ENCODE measurements around the gene SEMA6A. TPM values are rescaled to one million over a fixed set of nuclear protein-coding genes. Genes with fewer than 3 reads are reported as not detected.
"Not testable (repeated sequence)": the region's sequence is repeated elsewhere in the genome, so short reads cannot be mapped to it uniquely, and the experiment has no call there.

The SEMA6A gene
- total RNA-seq, 2 experiments from 2014 or later: not detected

DNA sequence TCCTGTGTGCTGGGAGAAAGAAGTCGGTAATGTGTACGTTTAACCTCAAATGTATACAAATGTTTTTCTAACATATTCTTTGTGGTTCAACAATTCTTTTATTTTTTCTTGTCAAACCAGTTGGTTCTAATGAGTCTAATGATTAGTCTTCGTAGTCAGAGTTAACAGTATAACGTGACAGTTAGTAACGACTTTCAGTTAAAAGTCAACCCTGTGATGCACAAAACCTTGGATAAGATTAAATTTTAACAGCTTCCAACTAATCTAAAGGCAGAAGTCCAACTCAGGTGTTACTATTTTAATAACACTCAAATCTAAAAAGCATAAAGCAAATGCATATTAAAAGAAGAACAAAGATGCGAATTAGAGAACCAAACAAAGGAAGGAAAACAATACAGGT, 47.0 kb downstream of the SEMA6A start:
- no peak overlapping the region for H3K4me3 Mint-ChIP-seq
- no peaks in the 10 kb centered on the region for H3K9me3 Mint-ChIP-seq
- no peak overlapping the region for H3K27ac Mint-ChIP-seq
- DNase-seq: no peak
- no peaks in the 10 kb centered on the region for H3K27me3 Mint-ChIP-seq
- no peaks in the 10 kb centered on the region for H3K4me1 Mint-ChIP-seq
- H3K36me3 Mint-ChIP-seq: no peaks in the 10 kb centered on the region

DNA sequence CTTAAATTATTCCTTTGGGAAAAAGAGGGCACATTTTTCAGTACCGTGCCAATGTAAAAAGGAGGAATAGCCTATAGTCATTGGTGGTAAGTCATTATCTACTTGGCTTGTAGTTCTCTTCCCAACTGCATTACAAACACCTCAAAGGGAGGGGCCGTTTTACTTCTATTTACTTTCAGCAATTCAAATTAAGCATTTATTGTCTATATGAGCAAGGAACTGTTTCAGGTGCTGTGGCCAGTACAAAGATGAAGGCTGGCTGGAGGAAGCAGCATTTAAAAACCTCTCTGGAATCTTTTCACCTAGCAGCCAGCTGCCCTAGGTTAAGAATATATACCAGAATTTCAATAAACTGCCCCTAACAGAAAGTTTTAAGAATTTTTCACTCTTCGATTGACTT, 48.9 kb downstream of the SEMA6A start:
- Mint-ChIP-seq H3K4me3 (no peak overlapping the region), H3K27ac (no peak overlapping the region), H3K36me3 (no peaks in the 10 kb centered on the region), H3K9me3 (no peaks in the 10 kb centered on the region), H3K27me3 (no peaks in the 10 kb centered on the region), H3K4me1 (no peaks in the 10 kb centered on the region)
- no peak for DNase-seq

DNA sequence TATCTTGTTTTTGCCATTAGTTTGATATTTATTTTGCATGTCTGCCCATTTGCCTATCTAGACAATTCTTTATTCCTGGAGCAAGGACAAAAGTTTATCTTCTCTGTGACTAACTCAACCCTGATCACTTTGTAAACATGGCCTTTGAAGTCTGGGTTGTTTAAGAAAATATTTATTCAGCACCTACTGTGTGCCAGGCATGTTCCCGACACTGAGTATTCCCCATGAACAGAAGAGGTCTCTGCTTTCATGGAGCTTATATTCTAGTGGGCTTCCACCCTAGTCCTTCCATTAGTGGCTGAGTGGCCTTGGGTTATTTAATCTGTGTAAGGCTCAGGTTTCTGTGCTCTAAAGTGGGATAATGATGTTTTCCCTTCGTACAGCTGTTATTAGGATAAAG, 49.7 kb downstream of the SEMA6A start:
- H3K4me1 Mint-ChIP-seq: no peaks in the 10 kb centered on the region
- no peaks in the 10 kb centered on the region for H3K9me3 Mint-ChIP-seq
- H3K27me3 Mint-ChIP-seq: no peaks in the 10 kb centered on the region
- H3K36me3 Mint-ChIP-seq: no peaks in the 10 kb centered on the region
- H3K4me3 Mint-ChIP-seq: no peak overlapping the region
- no peak for DNase-seq
- H3K27ac Mint-ChIP-seq: no peak overlapping the region

DNA sequence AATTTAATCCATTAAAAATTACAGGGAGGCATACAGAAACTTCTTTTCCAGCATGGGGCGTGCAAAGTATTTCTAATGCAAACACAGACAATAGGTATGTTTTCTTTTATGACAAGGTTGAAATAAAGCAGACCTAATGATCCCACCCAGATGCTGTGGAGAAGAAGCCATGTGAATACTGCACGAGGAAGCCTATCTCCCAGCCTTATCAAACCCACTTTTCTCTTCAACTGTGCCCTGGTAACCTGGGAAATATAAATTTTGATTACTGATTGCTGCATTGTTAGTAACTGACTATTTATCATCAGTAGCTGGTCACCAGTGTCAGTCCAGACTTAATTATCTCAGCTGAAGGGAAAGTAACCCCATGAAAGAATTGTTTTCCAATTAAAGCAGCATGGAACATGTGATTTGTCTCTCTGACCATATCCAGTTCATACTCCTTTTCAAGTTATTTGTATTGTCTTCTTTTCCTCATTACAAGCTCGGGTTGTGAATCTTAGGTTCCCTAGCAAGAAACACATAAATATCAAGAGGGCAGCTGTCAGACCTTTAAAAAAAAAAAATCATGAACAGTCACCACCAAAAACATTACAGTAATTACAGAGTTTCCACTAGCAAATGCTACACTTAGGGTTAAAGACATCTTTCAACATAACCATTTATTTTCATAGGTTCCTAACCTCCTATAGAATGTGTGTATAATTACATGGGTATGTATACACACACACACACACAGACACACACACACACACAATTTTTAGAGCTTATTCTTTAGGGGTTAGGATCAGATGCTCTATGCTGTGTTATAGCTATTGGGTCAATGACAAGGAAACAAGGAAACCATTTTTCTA, 50.3 kb downstream of the SEMA6A start:
- Mint-ChIP-seq H3K4me1 (no peaks in the 10 kb centered on the region), H3K4me3 (no peak overlapping the region), H3K36me3 (no peaks in the 10 kb centered on the region), H3K9me3 (no peaks in the 10 kb centered on the region), H3K27me3 (no peaks in the 10 kb centered on the region), H3K27ac (no peak overlapping the region)
- DNase-seq: no peak

DNA sequence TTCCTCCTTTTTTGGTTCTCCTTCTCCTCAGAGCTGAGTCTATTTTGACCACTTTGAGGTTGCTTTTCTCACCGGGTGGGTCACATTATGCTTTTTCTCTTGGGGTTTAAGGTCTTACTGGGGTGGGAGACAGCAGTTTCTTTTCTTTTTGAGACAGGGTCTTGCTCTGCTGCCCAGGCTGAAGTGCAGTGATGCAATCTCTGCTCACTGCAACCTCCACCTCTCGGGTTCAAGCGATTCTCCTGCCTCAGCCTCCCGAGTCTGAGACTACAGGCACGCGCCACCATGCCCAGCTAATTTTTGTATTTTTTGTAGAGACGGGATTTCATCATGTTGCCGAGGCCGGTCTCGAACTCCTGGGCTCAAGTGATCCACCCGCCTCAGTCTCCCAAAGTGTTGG, 51.4 kb downstream of the SEMA6A start:
- not testable (repeated sequence) for H3K9me3 Mint-ChIP-seq, DNase-seq, H3K36me3 Mint-ChIP-seq, H3K27ac Mint-ChIP-seq, H3K4me3 Mint-ChIP-seq, H3K4me1 Mint-ChIP-seq, H3K27me3 Mint-ChIP-seq

DNA sequence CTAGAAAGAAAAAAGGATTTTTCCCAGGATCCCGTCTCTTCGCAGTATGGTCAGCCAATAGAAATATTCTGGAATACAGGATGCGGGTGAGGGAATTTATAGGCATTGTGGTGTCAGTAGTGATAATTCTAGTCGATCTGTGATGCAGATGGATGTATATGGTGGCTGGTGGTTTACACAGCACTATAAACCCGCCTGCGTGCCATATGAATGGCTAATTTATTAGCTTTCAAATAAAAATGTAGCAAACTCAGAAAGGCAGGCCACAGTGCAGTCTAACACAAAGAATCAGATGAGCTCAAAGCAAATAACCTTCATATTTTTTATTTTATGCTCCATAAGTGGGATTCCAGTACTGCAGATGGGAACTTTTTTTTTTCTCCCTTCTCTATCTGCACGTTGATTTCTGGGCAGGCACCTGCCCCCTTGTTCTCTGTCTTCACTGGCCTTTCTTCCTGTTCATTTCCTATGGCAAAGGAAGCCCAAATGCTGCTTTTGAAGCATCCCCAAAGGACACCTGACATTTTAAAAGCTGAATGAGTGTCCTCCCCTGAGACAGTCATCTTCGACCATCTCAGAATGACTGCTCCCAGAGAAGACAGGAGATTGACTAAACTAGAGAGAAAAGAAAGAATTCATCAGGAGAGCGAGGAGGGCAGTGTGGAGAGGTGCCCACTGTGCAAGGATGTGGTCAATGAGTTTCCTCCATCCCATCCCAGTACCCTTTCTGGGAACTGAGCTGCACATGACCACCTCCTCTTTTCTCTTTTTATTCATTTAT, 52.1 kb downstream of the SEMA6A start:
- H3K4me1 Mint-ChIP-seq: no peaks in the 10 kb centered on the region
- no peak overlapping the region for H3K27ac Mint-ChIP-seq
- no peak overlapping the region for H3K4me3 Mint-ChIP-seq
- H3K9me3 Mint-ChIP-seq: no peaks in the 10 kb centered on the region
- H3K27me3 Mint-ChIP-seq: no peaks in the 10 kb centered on the region
- H3K36me3 Mint-ChIP-seq: no peaks in the 10 kb centered on the region
- DNase-seq: no peak

DNA sequence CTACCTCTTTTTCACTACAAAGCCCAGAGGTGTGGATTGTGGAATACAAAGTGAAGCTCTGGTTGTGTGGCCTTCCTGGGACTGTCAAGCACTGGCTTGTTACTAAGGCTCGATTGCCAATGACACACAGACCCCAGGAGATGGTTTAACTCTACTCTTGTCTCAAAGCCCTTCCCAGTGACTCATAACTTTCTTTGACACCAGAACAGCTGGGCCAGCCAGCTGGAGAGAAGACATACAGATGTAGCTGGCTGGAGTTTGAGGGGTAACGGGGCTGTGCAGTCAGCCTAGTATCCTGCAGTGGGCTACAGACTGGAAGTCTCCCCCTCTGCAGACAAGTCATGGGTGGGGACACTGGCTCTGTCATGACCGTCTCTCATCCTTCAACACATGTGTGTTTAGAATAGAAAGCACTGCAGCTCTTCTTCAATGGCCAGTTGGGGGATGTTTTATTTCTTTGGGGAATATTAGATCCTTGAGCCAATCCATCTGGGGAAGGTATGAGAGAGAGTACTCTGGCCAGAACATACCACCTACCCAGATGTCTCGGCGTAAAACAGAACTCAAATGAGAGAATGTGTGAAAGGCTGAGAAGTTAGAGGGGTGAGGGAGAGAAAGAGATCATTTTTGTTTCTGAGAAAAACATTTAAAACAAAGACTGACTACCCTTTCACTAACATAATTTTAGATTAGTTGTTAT, 53.3 kb downstream of the SEMA6A start:
- Mint-ChIP-seq H3K27ac (no peak overlapping the region), H3K27me3 (no peaks in the 10 kb centered on the region), H3K4me1 (no peaks in the 10 kb centered on the region), H3K4me3 (no peak overlapping the region), H3K9me3 (no peaks in the 10 kb centered on the region), H3K36me3 (no peaks in the 10 kb centered on the region)
- no peak for DNase-seq

DNA sequence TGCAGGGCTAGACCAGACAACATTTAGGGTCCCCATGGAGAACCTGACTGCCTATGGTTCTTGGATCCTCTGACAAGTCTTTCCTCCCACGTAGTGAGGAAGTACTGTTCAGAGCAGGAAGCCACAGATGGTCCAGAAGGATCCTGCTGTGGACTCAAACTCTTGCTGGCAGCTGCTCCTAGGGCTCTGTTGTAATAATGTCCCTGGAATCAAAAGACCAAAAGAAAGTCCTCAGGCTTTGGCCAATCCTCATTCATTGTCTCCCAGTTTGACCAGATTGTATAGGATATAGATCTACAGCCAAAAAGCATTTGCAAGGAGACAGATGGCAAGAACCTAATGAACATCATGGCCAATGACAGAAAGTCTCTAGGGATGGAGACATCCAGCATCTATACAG, 53.9 kb downstream of the SEMA6A start:
- DNase-seq: no peak
- H3K36me3 Mint-ChIP-seq: no peaks in the 10 kb centered on the region
- H3K27me3 Mint-ChIP-seq: no peaks in the 10 kb centered on the region
- no peak overlapping the region for H3K4me3 Mint-ChIP-seq
- H3K4me1 Mint-ChIP-seq: no peaks in the 10 kb centered on the region
- no peak overlapping the region for H3K27ac Mint-ChIP-seq
- no peaks in the 10 kb centered on the region for H3K9me3 Mint-ChIP-seq

DNA sequence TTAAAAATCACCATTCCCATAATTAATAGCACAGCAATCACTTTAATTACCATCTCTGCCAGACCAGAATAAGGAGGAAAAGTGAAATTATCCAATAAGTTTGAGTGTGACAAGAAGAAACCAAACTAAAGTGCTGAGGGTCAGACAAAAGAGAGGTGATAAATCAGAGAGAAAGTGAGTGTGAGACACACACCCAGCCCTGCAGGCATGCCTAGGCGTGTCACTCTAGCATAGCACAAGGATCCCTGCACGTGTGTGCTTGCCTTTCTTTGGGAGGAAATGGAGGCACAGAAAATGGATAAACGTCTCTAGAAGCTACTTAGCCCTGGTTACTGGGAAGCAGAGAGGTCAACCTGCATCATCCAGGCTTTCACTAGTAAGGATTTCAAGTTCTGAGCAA, 56.2 kb downstream of the SEMA6A start:
- Mint-ChIP-seq H3K9me3 (peaks cover 3% of the 10 kb centered on the region), H3K4me3 (no peak overlapping the region), H3K27me3 (no peaks in the 10 kb centered on the region), H3K27ac (no peak overlapping the region), H3K36me3 (peaks cover 5% of the 10 kb centered on the region), H3K4me1 (no peaks in the 10 kb centered on the region)
- DNase-seq: no peak

DNA sequence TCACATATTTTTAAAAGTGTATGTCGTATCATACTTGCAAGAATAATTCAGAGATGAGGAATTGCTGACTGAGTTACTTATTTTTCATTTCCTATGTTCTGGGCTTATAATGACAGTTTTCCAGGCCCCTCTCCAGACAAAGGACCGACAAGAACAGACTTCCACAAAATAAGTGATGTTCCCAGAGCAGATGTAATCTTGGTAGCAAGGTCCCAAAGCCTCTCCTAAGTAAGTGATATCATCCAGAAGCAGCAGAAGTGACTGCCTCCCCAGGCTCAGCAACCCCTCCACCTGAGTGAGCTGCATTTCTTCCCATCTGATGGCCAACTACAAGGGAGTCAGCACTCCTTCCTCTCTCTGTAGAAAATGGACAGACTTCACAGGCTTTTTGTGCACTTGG, 57.1 kb downstream of the SEMA6A start:
- no peak overlapping the region for H3K27ac Mint-ChIP-seq
- H3K36me3 Mint-ChIP-seq: peaks cover 5% of the 10 kb centered on the region
- no peak for DNase-seq
- no peak overlapping the region for H3K4me3 Mint-ChIP-seq
- H3K27me3 Mint-ChIP-seq: no peaks in the 10 kb centered on the region
- H3K9me3 Mint-ChIP-seq: peaks cover 3% of the 10 kb centered on the region
- no peaks in the 10 kb centered on the region for H3K4me1 Mint-ChIP-seq

DNA sequence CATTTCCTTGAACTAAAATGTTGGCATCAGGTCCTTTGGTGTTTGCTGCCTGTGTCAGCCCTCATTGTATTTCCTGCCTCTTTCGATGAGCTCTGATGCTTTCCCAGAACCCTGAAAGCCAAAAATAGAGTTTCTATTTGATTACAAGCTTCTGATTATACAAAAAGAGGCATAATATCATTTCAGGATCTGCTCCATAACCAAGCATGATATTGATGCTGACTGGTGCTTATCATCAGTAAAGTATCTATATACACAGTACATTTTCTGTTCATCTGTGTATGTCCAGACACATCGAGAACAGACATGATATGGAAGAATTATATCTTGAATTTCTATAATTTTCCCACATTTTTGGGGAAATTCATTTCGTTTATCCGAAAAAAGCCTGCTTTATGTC, 58.6 kb downstream of the SEMA6A start:
- no peak overlapping the region for H3K27ac Mint-ChIP-seq
- H3K4me3 Mint-ChIP-seq: no peak overlapping the region

DNA sequence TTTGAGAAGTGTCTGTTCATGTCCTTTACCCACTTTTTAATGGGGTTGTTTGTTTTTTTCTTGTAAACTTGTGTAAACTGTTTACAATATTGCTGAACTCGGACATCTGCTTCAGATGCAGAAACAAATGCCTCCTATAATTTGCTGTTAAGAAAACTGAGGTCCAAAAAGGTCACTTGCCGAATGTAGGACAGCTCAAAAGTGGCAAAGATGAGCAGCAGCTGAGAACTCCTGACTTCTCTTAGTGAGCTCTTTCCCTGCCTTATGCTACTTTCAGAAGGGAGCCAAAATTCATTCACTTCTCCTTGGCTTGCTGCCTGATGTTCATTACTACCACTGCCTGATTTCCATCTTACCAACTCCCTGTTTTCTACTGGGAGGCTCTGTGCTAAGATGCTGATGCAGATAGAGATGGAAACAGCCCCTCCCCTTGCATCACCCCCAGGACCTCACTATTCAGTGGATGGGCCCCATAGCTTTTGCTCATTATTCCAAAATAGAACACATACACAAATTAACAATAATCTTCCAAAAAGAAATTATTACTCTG, 60.1 kb downstream of the SEMA6A start:
- Mint-ChIP-seq H3K4me1 (no peaks in the 10 kb centered on the region), H3K27me3 (no peaks in the 10 kb centered on the region), H3K36me3 (peaks cover 5% of the 10 kb centered on the region), H3K9me3 (peaks cover 3% of the 10 kb centered on the region), H3K27ac (no peak overlapping the region), H3K4me3 (no peak overlapping the region)
- DNase-seq: no peak

More for the DNA sequence above, 58.6 kb downstream of the SEMA6A start:
- Mint-ChIP-seq H3K36me3 (peaks cover 5% of the 10 kb centered on the region), H3K27me3 (no peaks in the 10 kb centered on the region), H3K9me3 (peaks cover 3% of the 10 kb centered on the region), H3K4me1 (no peaks in the 10 kb centered on the region)
- DNase-seq: no peak

DNA sequence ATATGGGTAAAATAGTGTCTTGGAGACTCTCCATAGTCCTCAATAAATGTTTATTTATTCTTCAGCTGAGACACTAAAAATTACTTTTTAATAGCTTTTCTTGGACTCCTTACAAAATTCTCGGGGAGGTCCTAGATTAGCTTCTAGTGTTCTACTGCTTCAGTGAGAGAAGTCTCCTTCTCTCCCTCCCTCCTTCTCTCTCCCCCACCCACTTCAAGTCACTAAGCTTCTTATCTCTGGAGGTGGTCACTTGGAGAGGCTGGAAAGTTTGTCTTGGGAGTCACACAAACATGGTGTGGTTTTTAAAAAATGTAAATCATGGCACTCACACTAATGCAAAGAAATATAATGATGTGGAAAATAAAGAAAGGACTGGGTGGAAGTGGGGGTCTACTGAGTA, 64.1 kb downstream of the SEMA6A start:
- H3K27ac Mint-ChIP-seq: no peak overlapping the region
- no peaks in the 10 kb centered on the region for H3K4me1 Mint-ChIP-seq
- H3K4me3 Mint-ChIP-seq: no peak overlapping the region
- DNase-seq: no peak
- H3K9me3 Mint-ChIP-seq: peaks cover 3% of the 10 kb centered on the region
- no peaks in the 10 kb centered on the region for H3K27me3 Mint-ChIP-seq
- peaks cover 5% of the 10 kb centered on the region for H3K36me3 Mint-ChIP-seq

DNA sequence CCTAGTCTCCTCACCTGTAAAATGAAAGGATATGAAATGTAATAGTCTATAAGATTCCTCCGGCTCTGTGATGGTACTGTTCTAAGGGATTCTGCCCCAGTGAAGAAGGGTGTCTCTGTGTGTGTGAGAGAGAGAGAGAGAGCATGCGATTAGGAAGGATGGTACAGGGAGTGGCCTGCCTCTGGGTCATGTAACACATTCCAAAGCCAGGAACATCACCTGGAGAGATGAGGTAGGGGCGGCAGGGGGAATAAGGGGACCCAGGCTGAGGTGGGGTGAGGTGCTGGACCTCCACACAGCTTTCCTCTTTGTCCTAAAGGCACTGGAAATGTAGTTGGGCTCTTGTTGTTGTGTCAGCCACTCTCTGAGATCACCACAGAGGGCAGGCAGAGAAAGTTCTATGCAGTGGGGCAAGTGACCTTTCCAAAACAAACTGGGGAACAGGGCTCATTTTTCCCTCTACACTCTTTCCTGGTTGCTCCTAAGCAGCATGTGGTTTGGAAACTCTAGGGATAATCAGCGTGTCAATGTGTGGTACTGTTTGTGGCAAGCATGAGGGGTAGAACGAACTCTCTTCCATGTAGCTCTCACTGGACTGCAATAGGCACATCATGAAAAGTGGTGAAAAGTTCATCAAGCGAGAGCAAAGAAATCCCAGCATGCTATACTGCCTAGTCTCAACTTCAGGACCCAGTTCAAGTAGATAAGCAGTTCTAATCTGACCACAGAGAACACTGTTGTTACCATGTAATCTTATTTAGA, 65.0 kb downstream of the SEMA6A start:
- Mint-ChIP-seq H3K4me3 (no peak overlapping the region), H3K9me3 (peaks cover 3% of the 10 kb centered on the region), H3K4me1 (no peaks in the 10 kb centered on the region), H3K27ac (no peak overlapping the region), H3K36me3 (peaks cover 5% of the 10 kb centered on the region), H3K27me3 (no peaks in the 10 kb centered on the region)
- no peak for DNase-seq
